Breast epithelium (tissue), 3 donors: Measurements from ENCODE around the gene DDX25.

Experiments used
- POLR2A ChIP-seq: fragments of 450-650 bp; IDR thresholded peaks from one replicate; pipeline ENCODE4 v1.6.1; 2016; ENCODE audit warnings: antibody characterized with exemption, mild to moderate bottlenecking, moderate library complexity
- POLR2AphosphoS5 ChIP-seq, 3 donors: sonication (generic); formaldehyde crosslinking; IDR thresholded peaks; one replicate each; pipeline ENCODE4 v1.6.1; 2017; ENCODE audit warnings: antibody characterized with exemption in 3 of 3
- TF ChIP-seq, protein P1 (sequence below), 3 donors: fragments of 450-650 bp; IDR thresholded peaks; one replicate each; pipeline ENCODE4 v1.5.1; 2016 to 2017; ENCODE audit warnings: antibody characterized with exemption in 3 of 3, mild to moderate bottlenecking in 3 of 3, moderate library complexity in 3 of 3

DNA sequence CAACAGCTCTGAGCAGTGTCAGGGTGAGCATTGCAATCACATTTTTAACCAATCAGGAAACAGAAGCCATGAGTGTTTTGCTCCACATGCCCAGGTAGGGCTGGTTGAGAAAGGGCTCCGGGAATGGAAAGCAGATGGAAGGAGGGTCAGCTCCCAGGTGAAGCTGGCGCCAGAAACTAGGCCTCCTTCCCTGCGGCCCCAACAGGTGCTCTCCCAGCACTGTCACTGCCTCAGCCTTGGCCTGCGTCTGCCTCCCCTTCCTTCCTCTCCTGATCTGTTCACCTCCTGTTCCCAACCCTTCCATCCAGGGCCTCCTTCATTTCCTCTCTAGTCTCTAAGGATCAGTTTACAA lies 36.9 kb downstream of the DDX25 start:
- TF ChIP-seq, protein P1, sequence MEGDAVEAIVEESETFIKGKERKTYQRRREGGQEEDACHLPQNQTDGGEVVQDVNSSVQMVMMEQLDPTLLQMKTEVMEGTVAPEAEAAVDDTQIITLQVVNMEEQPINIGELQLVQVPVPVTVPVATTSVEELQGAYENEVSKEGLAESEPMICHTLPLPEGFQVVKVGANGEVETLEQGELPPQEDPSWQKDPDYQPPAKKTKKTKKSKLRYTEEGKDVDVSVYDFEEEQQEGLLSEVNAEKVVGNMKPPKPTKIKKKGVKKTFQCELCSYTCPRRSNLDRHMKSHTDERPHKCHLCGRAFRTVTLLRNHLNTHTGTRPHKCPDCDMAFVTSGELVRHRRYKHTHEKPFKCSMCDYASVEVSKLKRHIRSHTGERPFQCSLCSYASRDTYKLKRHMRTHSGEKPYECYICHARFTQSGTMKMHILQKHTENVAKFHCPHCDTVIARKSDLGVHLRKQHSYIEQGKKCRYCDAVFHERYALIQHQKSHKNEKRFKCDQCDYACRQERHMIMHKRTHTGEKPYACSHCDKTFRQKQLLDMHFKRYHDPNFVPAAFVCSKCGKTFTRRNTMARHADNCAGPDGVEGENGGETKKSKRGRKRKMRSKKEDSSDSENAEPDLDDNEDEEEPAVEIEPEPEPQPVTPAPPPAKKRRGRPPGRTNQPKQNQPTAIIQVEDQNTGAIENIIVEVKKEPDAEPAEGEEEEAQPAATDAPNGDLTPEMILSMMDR (IDR thresholded peaks at IDR 0.05), result no peak
- TF ChIP-seq POLR2A (no peak), POLR2AphosphoS5 (IDR thresholded peaks at IDR 0.05) (no peak)
